Endometrial microvascular endothelial cells (primary cell): ENCODE data around the gene ESR1. TPM values are rescaled to one million over a fixed set of nuclear protein-coding genes. Genes with fewer than 3 reads are reported as not detected.

ENCODE experiments used
- in situ Hi-C: cut with HindIII; loops from 2 replicates; pipeline ENCODE4 v1.10.0; 2017; ENCODE audit warnings: low sequenced_read_pairs, low pct_unique_long_range_greater_than_20kb; ENCODE audit errors: inconsistent ontology term
- total RNA-seq: library from RNA; depleted of rRNA; stranded (reverse); fragments of >200 nt; gene quantifications from one replicate; pipeline ENCODE4 v1.2.3, GENCODE V29; 2015; ENCODE audit errors: inconsistent ontology term

Gene ESR1
- total RNA-seq, 1 donor from 2014 or later: not detected

DNA sequence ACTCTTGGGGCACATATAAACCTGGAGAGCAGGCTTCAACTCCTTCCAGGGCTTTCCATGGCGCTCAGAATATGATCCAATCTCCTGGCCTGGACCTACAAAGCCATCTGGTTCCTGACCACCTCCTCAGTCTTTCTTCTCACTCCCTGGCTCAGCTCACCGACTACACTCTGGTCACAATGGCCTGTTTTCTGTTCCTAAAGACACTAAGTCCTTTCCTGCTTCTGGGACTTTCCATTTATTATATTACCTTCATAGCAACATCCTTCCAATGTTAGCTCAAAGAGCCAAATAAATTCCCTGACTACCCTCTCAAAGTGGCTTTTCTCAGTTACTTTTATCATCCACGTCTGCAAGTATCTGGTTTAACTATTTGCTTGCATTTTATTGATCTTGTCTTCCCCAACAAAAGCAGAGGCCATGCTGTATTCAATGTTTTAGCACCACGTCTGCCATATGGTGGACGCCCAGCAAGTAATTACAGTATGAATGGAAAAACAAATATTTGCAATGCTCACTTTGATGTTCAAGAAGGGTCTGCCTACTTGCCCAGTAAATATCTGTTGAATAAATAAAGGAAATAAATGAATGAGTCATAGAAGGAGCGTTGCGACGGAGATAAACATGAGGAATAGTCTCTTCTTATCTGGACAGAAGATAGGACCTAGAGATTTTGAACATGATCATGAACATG is 328.4 kb downstream of the ESR1 start:
- in situ Hi-C loops: loop anchor here (25.0 kb wide), 1 partner anchor 374 kb away; no protein-coding TSS in a partner anchor

DNA sequence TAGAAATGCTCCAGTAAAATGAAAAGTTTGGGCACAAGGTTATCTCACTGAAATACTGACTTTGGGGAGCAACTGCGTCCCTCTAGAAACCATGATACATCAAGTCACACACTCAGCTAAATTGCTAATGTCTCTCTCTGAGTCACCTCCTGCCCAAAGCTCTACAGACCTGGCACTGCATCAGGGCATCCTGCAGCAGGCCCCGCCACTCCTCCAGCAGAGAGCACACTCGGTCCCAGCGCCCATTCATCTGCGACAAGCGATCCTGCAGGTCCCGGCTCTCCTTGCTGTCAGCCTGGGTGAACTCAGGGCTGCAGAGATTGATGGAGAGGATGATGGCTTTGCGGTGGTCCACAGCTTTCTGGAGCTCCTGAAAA is 329.0 kb downstream of the ESR1 start:
- in situ Hi-C loops: loop anchor here (25.0 kb wide), 1 partner anchor 374 kb away; no protein-coding TSS in a partner anchor

DNA sequence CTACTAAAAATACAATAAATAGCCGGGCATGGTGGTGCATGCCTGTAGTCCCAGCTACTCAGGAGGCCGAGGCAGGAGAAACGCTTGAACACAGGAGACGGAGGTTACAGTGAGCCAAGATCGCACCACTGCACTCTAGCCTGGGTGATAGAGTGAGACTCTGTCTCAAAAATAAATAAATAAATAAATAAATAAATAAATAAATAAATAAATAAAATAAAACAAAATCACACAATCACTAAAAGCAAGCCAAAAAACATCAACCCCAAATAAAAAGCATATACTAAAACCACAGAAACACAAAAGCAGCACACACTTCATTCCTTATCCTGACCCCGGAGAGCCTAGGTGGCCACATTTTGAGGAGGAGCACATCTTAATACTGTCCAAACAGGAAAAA is 330.9 kb downstream of the ESR1 start:
- in situ Hi-C loops: loop anchor here (25.0 kb wide), 1 partner anchor 376 kb away; no protein-coding TSS in a partner anchor

DNA sequence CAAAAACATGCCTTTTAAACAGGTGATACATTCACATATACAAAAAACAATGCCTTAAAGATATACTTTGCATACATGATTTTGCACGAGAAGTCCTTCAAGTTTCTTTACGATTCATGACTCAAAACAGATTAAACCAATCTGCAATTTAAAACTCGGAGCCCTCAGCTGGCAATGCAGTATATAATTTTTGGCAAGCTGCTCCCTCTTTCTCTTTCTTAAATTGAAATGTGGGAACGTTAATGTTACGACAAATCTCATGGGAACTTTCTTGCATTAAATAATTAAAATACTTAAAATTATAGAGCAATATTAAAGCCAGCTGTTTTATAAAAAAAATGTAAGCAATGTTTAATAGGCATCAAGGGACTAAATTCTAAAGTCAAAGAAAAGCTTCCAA is 334.6 kb downstream of the ESR1 start:
- in situ Hi-C loops: loop anchor here (25.0 kb wide), 1 partner anchor 380 kb away; no protein-coding TSS in a partner anchor

DNA sequence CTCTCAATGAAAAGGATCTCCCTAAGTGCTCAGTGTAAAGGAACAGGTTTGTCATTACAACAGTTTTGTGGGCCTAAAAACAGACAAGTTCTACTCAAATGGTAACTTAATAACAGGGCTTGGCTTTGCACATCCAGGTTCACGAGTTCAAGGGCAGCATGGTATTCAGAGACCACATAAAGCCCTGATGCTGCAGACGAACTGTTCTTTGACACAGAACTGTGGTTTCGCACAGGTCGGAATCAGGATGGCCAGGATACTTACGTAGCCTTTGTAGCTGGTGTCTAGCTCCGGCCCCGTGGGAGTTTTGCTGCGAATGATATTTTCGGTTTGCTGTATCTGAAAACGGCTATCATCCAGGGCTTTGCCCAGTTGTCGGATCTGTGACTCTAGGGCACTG is 335.9 kb downstream of the ESR1 start:
- in situ Hi-C loops: loop anchor here (25.0 kb wide), 1 partner anchor 381 kb away; no protein-coding TSS in a partner anchor

DNA sequence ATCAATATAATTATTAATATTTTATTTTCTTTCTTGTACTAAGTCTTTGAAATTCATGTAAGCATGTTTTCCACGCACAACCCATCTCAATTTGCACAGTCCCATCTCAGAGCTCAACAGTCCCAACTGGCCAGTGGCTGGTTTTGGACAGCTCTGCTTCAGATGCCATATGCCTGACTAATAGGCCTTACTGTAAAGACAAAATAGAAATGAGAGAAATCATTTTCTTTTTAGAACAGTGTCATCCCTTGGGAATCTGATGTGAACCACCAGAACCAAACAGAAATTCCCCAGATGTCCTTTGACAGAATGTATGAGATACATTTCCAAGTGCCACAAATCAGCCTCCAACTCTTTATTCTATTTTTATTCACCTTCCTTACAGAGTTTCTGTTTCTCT is 338.9 kb downstream of the ESR1 start:
- in situ Hi-C loops: loop anchor here (25.0 kb wide), 1 partner anchor 384 kb away; no protein-coding TSS in a partner anchor

DNA sequence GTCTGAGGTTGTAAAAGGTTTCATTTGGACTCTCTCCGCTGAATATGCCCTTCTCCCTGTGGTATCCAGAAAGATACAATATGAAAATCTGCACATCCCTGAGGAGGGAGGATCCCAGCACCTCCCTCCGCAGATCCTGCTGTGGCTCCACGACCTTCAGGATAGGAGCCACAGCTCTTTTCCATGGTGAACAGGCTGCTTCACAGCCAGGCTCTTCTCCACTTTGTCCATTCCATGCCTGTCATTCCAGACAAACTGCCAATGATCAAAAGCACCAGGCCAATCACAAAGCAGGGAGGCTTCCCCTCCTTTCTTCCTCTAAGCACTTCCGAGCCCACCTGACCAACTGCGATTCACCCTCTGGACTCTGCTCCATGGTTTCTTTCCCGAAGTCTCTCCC is 339.8 kb downstream of the ESR1 start:
- in situ Hi-C loops: loop anchor here (25.0 kb wide), 1 partner anchor 385 kb away; no protein-coding TSS in a partner anchor

DNA sequence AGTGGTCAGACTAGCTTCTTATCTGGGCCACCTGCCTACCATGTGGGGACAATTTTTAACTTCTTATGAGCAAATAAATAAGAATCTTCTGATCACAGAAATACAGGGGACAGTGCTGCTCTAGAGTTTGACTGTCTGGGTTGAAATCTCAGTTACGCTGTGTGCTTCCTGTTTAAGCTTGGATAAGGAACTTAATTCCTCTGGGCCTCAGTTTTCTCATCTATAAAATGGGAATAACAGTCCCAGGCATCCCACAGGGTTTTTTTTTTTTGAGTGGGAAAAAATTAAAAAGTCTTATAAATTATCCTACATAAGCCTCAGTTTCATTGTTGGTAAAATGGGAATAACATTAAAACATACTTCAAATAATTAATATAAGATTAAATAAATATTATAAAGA is 340.9 kb downstream of the ESR1 start:
- in situ Hi-C loops: loop anchor here (25.0 kb wide), 1 partner anchor 386 kb away; no protein-coding TSS in a partner anchor

DNA sequence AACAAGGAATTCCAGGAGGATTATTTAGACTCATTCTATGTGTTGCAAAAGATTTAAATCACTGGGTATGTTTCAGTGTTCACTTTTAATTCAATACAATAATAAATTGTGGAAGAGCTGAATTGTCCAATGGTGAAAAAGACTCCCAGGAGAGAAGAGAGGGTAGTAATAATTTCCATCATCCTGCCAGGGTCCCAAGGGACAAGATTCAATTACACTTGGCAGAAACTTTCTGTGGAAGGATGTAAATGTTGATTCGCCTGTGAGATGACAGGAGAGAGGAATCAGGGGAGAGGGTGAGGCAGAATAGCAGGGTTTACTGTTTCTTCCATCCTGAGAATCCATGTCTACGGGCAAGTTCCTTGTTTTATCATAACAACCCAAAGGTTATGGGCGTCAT is 342.7 kb downstream of the ESR1 start:
- in situ Hi-C loops: no loop called here

DNA sequence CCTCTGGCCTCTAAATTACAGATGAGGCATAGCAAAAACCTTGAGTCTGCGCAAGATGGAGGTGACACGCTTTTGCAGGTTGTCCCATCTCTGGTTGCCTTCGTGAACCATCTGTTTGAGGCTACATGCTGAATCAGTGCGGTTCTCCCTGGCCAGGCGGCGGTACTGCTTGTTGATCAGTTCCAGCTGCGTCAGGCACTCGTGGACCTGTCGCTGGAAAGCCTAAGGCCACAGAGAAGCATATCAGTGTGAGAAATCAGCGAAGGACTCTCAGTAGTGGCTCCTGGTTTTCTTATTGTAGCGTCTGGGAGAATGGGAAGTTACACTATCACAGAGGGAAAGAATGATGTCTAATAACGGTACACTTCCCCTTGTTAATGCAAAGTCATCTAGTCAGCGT is 344.4 kb downstream of the ESR1 start:
- in situ Hi-C loops: no loop called here

DNA sequence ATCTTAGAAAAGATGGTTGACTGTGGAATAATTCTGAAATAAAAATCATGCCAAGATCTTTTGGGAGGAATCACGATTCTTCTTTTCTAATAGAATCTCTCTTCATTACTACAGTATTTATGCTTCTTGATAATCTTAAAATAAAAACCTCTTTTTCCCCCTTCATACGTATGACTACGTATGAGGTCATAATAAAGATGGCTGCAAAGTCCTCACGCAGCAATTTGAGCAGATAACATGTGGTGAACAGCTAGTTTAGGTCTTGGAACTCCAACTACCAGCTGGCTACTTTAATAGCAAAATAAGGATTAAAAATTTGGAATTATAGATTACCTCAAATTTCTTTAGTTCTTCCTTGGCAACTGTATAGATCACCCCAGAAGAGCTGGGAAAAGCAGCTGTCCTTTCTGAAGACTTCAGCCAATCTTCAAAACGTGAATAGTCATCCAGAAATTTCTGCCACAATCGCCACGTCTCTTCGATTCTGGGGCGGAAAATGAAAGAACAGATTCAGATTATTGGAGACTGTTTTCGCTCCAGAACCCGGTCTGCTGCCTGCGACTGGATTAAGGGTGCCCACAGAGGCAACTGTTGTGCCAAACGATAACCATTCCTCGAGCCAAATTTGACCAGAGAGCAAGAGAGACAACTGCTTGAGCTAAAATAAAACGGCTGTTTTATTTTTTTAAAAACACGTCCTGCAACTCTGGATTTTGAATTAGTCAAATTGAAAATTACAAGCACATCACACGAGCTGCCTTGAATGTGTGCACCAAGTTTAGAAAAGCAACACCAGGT is 347.3 kb downstream of the ESR1 start:
- in situ Hi-C loops: no loop called here

DNA sequence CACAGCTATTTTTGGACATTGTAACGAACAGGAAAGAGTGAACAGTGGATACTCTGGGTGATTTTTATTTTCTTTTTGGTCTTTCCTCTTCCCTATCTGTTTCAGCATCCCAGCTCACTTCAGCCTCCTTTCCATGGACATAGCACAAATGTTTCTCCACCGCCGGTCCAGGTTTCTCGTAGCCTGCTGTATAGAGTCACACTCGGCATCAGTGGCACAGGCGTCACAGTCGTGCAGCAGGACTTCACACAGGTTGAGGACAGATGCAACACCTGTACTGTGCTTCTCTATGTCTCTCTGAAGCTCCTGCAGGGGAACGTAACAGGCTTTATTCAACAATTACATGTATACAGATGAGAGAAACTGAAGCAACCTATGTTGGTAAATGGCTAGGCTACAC is 348.3 kb downstream of the ESR1 start:
- in situ Hi-C loops: no loop called here

DNA sequence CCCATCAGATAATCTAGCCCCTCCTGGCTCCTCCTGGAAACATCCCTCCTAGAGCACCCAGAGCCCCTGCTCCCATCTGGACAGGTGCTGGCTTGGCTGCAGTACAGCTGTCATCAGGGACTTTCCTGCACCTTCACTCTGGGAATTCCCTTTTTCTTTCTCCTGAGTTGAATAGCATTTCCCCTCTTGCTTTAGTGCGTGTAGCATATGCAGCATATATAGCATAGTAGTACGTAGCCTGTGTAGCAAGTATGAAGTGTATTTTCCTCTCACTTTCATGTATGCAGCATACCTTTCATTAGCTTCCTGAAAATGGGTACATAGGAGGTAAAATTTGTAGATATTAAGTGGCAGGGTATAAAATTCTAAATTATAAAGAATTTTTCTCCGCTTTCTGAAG is 352.9 kb downstream of the ESR1 start:
- in situ Hi-C loops: no loop called here

DNA sequence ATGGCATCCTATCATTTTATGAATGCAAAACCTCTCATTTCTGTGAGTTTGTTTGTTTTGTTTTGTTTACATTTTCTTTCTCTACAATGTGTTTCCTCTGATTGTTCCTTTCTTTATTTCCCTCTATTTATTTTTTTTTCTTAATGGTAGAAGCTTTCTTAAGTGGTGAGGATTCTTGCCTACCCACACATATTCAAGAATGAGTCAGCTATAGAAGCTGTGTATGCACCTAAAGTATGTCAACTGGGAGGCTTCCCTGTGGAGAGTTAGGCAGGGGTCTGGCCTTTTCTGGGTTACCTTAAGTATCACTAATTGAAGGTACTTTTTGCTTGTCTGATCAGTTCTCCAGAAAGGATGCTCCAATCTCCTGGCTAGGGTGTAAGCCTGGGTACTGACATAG is 354.0 kb downstream of the ESR1 start:
- in situ Hi-C loops: no loop called here

DNA sequence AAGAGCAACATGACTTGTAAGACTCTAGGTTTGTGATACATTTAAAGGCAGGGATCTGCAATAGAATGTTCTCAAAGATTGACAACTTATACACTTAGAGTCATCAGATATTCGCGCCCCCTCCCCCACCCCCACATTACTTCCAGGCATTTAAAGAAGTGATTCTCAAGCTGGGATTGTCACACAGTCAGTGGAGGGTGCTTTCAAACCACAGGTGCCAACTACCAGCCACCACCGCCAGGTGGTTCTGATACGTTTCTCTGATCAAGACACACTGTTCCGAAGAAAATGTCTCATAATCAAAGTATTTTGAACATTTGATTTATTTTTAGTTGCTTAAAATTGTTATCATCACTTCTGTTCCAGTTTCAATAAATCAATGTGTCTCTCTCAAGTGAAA is 357.5 kb downstream of the ESR1 start:
- in situ Hi-C loops: no loop called here

DNA sequence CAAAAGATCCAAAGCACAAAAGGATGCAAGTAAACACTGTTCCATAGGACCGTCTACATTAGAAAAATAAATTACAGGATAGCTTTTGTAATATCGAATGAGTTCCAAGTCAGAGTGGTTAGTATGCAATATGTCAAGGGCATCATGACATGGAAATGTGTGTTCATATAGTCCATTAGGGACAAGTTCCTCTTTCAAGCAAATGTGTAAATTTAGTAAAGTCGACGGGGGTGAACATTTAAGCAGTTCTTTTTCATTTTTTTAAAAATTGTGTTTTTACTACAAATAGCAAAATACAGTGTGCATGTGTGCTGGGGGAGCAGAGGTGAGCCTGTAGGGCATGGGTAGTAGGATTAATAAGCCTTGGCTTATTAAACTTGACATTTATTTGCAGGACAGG is 359.0 kb downstream of the ESR1 start:
- in situ Hi-C loops: no loop called here

DNA sequence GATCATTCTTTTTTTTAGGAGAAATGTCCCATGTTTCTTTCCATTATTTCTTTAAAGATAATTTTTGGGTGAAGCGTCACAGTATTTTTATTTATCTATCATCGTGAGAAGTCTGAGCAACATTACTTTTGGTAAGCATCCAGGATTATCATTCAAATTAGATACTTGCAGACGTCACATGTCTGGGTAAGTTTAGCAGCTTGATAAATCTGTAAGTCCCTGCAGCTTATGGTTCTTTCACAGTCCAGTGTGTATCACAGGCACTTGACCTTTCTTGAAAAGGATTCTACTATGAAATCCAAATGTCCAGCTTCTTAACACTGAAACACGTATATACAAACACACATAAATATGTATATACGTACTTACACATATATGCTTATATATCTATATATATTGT is 359.4 kb downstream of the ESR1 start:
- in situ Hi-C loops: no loop called here

DNA sequence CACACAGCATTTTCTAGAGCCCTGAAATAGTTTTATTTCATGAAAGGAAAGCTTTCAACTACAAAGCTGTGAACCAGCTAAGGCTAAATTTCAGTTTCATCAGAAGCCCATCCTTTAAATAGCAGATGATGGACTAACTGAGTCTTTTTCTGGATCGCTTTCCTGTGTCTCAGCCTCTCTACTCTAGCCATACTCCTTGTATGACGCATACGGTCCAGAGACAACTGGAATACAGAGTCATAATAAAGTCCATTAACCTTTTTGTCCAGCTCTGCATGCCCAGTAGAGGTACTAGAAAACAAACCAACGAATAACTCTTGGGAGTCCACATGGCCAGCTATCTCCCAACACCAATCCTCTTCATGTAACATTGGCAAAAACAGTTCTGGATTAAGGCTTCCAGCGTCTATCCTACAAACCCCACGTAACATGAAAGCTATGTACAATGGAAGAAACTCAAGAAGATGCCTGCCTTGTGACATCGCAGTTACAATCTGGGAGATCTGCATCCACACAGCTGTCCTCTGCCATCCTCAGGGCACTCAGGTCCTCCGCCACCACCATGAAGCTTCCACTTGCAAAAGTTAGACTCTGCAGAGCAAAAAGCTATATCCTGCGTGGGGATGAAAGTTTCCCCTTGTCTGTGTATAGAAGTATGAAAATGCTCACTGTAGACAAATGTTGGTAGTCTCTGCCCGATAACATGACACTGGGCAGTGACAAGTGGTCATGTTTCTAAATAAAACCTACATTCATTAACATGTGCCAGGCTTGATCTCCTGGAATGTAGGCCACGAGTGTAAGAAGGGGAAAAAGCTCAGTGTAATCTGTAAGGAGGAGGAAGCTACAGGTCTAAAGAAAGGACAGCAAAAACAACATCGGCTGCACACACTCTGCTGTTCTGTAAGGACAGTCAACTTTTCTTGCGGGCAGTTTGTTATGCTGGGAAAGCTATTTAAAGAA is 360.4 kb downstream of the ESR1 start:
- in situ Hi-C loops: no loop called here

DNA sequence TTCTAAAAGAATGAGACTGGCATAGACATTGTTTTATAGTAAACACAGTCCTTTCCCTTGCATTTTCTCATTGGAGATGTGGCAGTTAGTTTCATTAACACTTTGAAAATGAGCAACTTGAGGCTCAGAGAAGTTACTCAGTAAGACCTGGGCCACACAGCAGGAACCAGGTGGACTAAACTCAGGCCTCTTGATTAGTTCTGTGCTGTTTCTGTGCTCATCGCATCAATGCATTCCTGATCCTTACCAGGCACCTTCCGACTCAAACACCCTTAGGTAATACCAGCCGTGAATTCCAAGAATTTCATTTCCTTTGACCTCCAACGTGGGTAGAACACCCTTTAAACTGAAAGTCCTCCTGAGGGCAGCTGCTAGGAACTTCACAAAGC is 362.8 kb downstream of the ESR1 start:
- in situ Hi-C loops: no loop called here
